GM21619 (cell line): ENCODE measurements around the gene TUBB1.
"Not testable (repeated sequence)": the region's sequence is repeated elsewhere in the genome, so short reads cannot be mapped to it uniquely, and the experiment has no call there.

Experiments
- ATAC-seq: cut with Tn5 transposase; IDR thresholded peaks from one replicate; pipeline ENCODE4 v1.9.1; 2021; ENCODE audit not compliant: unreplicated experiment

Gene TUBB1

GRCh38 chr20:59005523-59006166 lies 13.6 kb upstream of the TUBB1 start:
- ATAC-seq: no peak

GRCh38 chr20:59006167-59006863 lies 12.9 kb upstream of the TUBB1 start:
- ATAC-seq: no peak

- ATAC-seq: peak; percentile 21
Measured at GRCh38 chr20:59006864-59007664, 12.2 kb upstream of the TUBB1 start, which contains the start of gene CTSZ. TSS of gene CTSZ (minus strand) at chr20:59007254. CDS start at chr20:59007128, 126 bp downstream.

GRCh38 chr20:59007665-59008511 lies 11.3 kb upstream of the TUBB1 start:
- peak; percentile 29 for ATAC-seq

GRCh38 chr20:59008715-59009336 lies 10.4 kb upstream of the TUBB1 start:
- ATAC-seq: no peak

GRCh38 chr20:59010321-59010994 lies 8.8 kb upstream of the TUBB1 start:
- no peak for ATAC-seq

- ATAC-seq: no peak
Measured at GRCh38 chr20:59010995-59011873, 8.0 kb upstream of the TUBB1 start.

GRCh38 chr20:59011874-59012157 lies 7.4 kb upstream of the TUBB1 start:
- not testable (repeated sequence) for ATAC-seq

GRCh38 chr20:59013031-59013951 lies 5.9 kb upstream of the TUBB1 start:
- ATAC-seq: no peak

GRCh38 chr20:59013959-59014608 lies 5.1 kb upstream of the TUBB1 start:
- ATAC-seq: no peak

GRCh38 chr20:59014680-59015389 lies 4.4 kb upstream of the TUBB1 start:
- no peak for ATAC-seq

- no peak for ATAC-seq
Measured at GRCh38 chr20:59015411-59015810, 3.8 kb upstream of the TUBB1 start.

GRCh38 chr20:59015812-59016711 lies 3.2 kb upstream of the TUBB1 start:
- ATAC-seq: no peak

GRCh38 chr20:59016795-59017492 lies 2.3 kb upstream of the TUBB1 start:
- ATAC-seq: no peak

GRCh38 chr20:59017493-59018231 lies 1.6 kb upstream of the TUBB1 start:
- no peak for ATAC-seq
